SKM-1 treated with dmso at 0.1 percent for 144 hours (cell line): ENCODE data around the gene PPID.
"Not testable (repeated sequence)": the region's sequence is repeated elsewhere in the genome, so short reads cannot be mapped to it uniquely, and the experiment has no call there.

Experiments used
- DNase-seq: peaks from one replicate; lab custom pipeline; 2025; ENCODE audit not compliant: unreplicated experiment; lab: John Stamatoyannopoulos, UW

PPID gene

DNA sequence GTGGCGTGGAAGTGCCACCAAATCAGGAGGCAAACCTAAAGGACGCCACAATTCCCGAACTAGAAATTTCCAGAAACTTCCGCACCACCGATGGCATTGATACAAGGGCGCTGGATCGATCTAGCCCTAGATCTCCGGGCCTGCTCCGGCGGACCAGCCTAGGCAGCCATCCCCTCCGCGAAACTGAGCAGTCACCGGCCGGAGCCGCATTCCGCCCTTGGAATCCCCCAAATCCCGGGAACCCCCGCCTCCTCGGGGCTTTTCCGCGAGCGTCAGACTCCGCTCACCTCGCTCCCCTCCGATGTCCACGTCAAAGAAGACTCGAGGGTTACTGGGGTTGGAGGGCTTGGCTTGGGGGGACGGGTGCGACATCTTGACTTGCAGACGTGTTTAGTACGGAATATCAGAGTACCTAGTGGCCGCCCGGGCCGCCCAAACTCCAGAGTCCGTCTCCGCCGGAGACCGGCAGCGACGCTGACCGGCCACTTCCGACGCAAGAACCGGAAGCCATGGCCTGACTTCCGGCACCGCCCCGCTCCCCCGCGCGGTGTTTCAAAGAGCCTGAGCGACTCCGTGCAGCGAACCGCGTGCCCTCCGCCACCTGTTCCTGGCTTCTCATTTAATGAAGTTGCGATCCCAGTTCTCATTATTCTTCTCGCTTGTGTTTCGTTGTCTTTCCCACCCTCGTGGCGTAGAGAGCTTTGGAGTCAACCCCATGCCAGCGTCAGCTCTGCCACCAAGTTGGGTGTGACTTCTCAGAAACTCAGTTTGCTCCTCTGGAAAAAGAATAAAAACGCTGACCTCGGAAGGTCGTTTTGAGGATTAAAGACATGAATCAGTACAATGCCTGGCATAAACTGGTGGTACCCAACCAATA is at the start of gene PPID:
Gene PPID, minus strand, starts transcription at position 480 of the 877 bp plus-strand sequence. Its CDS starts 108 bp downstream, at position 372.
- DNase-seq, result peak; percentile 60

DNA sequence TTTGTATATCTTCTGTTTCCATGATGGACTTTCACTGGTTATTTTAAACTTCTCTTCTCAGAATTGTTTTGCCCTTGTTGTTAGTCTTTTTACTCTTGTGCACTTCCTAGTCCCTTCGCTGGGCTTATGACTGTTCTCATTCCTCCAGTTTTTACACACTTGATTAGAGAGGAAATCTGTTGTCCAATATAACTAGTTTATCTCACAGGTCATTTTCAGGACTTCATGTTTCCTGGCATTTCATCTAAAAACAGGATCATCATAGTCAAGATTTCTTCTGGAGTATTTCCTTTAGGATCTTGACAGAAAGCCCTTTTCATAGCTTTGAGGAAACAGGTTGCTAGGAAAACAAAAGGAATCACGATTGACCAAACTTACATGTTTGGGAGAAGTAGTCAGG is 48.6 kb upstream of the PPID start:
- no peak for DNase-seq

GRCh38 chr4:158770671-158771070 is 47.5 kb upstream of the PPID start:
- no peak for DNase-seq

DNA sequence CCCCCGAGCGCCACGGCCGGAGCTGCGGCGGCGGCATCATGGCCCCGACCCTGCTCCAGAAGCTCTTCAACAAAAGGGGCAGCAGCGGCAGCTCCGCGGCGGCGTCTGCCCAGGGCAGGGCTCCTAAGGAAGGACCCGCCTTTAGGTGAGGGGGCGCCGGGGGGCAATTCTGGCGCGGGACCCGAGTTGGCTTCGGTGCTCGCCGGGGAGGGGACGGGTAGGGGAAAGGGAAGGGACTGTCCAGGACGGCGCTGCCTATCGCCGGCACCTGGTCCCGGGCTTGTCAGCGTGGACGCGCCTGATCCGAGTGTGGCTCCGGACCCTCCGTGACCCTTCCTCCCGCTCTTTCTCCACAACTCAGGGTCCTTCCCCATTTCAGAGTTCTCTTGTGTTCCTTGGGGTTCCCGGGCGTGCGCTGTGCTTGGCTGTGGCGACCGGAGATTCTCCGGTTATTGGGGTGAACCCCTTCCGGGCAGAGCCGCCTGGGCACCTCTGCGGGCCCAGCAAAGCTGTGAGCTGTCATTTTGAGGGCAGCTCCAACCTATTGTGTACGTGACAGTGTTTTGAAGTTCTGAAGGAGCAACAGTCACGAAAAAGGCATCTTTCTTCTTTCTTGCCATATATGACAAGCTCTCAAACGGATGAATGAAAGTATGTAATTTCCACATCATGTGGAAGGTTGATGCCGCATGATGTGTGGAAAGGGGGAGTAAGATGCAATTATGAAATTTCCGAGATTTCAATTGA is 46.2 kb upstream of the PPID start:
- DNase-seq, result peak; percentile 39

DNA sequence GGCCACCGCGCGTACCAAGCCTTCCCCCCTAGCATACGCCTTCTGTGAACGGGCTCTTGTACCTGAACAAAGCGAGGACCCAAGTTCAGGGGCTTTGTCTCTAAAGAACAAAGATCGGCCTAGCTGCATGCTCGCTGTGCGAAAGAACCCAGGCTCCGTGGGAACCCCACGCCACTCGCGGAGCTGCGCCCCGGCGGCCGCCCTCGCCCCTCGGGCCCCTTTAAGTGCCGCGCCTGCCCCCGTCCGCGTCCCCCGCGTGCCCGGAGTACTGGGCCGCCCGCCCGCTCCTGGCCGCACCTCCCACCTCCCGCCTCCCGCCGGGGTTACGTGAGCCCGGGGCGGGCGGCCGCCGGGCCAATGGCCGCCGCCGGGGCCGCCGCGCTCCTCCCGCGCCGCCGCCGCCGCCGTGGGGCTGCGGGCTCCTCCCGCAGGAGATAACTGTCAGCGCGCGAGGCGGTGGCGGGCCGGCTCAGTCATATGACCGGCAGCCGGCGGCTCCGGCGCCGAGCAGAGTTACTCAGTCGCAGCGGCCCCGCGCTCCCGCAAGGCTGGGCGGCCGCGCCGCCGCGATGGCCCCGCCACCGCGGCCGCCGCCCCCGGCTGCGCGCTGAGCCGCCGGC is 45.5 kb upstream of the PPID start, which contains the start of gene FNIP2:
Gene FNIP2, plus strand, starts transcription at position 472 of the 620 bp plus-strand sequence. CDS start 187 bp downstream, outside the sequence.
- peak; percentile 65 for DNase-seq

DNA sequence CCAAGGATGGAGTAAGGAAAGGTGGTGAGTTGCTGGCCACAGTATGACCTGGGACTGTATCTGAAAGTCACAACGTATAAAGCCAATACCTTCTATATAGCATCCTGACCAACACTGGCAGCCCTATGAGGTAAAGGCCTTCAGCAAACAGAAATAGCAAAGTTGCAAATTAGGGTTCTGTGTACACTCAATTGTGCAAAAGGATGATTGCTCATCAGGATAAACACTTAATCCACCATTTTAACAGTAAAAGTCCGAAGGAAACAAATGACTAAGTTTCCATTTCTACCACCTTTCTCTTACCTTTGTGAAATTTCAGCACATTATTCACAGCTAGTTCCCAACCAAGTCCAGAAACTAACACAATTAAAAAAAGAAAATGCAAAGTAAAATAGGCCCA is 44.3 kb upstream of the PPID start:
- no peak for DNase-seq

DNA sequence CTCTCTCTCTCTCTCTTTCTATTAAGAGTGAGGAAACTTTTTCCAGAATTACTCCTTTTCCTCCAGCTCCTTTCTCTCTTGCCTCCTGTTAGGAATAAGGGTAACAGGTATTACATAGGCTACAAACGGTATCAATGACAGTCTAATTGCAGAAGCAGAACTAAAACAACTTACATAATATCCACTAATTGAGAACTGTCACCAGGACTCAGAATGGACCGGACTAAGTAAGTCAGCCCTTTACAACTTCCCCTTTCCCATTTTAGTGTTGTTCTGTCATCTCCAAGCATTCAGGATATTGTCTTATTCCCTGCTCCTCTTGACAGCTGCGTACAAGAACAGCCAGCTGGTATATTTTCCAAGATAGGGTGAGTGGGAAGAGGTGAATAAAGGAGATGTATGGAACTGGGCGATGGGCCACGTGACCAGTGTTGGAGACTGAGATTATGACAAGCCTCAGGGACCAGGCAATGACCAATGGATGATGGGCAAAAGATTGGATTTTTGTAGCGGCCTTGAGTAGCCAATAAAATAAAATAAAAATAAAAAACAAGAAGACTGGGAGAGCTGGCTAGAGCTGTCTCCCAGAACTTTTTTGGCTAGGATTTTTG is 43.3 kb upstream of the PPID start:
- peak; percentile 90 for DNase-seq

DNA sequence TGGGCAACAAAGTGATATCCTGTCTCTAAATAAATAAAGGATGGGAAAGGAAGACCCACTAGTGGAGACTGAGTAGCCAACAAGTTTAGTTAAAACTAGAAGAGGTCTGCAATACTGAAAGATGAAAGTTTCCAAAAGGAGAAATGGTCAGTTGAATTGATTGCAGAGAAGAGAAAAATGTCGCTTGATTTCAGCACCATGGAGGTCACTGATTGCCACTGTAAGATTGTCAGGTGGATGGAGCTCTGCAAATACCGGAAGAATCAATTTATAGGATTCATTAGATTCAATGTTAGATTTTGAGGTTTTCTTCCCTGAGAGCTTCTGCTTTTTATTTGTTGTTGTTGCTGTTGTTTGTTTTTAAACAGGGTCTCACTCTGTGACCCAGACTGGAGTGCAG is 40.3 kb upstream of the PPID start:
- no peak for DNase-seq

DNA sequence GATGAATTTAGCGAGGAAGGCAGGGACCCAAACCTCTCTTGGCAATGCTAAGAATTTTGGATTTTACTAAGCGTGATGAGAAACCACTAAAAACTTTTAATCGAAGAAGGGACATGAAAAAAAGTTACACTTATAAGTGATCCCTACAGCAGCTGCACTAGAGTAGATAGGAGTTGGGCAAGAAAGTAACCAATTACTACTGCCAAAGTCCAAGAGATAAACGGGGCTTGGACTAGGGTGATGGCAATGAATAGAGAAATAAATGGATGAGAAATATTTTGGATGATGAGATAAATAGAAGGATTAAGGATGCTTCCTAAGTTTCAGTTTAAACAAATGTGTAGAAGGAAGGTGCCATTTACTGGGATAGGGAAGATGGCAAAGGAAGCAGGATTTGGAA is 39.4 kb upstream of the PPID start:
- DNase-seq, result no peak

DNA sequence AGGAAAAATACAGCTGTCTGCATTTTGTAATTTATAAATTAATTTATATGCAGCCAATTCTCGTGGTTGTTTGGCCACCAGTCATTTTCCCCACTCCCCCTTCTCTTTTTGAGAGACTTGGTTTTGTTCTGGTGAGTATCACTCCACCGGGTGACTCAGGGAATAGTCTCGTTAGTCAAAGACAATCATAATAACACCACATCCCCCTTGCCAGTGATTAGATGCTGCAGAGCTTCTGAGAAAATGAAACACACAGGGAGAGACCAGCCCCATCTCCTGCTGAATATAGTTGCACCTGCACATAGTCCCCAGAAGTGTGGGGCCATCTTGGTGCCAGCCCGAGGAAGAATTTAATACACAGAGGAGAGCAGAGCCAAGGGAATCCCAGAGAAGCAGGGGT is 37.7 kb upstream of the PPID start:
- no peak for DNase-seq

GRCh38 chr4:158759539-158759938 is 36.3 kb upstream of the PPID start:
- DNase-seq, result not testable (repeated sequence)

DNA sequence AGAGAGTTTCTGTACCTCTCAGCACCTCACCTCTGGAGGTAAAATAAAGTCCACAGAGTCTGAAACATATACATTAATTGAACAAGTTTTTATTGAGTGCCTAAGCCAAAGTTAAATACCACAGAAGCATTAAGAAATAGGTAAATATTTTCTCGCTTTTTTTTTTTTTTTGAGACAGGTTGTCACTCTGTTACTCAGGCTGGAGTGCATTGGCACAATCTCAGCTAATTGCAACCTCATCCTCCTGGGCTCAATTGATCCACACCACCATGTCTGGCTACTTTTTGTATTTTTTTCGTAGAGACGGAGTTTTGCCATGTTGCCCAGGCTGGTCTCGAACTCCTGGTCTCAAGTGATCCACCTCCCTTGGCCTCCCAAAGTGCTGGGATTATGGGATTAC is 35.5 kb upstream of the PPID start:
- DNase-seq, result no peak

GRCh38 chr4:158758142-158758541 is 34.9 kb upstream of the PPID start:
- DNase-seq, result no peak

- no peak for DNase-seq
Measured at GRCh38 chr4:158756588-158756987, 33.4 kb upstream of the PPID start.

- DNase-seq, result not testable (repeated sequence)
Measured at GRCh38 chr4:158755819-158756218, 32.6 kb upstream of the PPID start.

DNA sequence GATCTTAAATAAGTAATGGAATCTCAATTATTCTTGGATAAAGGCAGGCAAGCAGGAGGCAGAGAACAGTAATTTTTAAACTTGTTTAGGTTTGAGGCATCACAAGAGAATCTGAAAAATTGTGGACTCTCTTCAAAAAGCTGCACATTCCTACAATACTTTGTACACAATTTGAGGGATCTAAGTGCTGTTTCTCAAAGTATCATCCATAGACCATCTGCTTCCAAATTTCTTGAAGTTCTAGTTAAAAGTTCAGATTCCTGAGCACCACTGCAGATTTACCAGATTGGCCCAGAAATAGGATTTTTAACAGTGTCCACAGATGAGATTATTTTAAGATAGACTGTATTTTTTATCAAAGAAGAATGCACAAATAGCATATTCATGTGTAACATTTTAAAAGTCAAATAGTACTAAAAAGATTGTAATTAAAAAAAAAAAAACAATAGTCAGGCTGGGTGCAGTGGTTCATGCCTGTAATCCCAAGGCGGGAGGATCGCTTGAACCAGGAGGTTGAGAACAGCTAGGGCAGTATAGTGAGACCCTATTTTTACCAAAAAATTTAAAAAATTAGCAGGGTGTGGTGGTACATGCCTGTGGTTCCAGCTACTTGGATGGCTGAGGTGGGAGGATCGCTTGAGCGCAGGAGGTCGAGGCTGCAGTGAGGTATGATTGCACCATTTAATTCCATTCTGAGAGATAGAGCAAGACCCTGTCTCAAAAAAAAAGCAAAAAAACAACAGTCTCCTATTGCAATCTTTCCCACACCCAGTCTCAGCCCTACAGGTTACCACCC is 31.4 kb upstream of the PPID start:
- DNase-seq, result no peak

DNA sequence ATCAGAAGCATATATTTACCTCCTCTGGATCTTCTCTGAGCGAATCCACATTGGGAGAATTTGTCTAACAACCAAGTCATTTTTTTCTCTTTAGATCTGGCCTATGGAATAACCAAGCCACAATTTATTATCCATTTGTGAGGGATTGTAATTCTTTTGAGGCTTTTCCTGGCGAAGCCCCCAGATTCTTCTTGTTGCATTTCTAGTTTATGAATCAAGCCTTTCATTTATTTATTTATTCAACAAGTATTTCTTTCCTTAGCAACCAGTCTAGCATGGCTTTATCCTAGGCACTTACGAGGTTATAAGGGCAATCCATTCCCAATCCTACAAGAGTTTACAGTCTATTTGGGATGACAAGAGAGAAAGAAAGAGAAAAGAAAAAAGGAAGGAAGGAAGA is 27.2 kb upstream of the PPID start:
- DNase-seq, result no peak

- DNase-seq, result not testable (repeated sequence)
Measured at GRCh38 chr4:158746537-158746936, 23.3 kb upstream of the PPID start.

GRCh38 chr4:158741326-158742021 is 18.3 kb upstream of the PPID start:
- DNase-seq, result no peak

DNA sequence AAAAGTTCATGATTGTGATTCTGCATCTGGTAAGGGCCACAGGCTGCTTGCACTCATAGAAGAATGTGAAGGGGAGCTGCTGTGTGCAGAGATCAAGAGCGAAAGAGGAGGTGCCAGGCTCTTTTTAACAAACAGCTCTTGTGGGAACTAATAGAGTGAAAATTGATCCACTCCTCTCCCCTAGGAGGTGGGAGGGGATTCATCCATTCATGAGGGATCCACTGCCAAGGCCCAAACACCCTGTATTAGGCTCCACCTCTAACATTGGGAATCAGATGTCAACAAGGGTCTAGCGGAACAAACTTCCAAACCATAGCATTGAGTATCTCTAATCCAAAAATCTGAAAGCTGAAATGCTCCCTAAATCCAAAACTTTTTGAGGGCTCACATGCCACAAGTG is 16.4 kb upstream of the PPID start:
- DNase-seq, result no peak
